NCI-H2171 (cell line): ENCODE measurements around the gene KISS1R.
A peak's percentile ranks its signal among the peaks of the same experiment; 100 is the strongest.

Experiments
- DNase-seq: peaks from one replicate; lab custom pipeline; 2025; lab: John Stamatoyannopoulos, UW

The KISS1R gene

DNA sequence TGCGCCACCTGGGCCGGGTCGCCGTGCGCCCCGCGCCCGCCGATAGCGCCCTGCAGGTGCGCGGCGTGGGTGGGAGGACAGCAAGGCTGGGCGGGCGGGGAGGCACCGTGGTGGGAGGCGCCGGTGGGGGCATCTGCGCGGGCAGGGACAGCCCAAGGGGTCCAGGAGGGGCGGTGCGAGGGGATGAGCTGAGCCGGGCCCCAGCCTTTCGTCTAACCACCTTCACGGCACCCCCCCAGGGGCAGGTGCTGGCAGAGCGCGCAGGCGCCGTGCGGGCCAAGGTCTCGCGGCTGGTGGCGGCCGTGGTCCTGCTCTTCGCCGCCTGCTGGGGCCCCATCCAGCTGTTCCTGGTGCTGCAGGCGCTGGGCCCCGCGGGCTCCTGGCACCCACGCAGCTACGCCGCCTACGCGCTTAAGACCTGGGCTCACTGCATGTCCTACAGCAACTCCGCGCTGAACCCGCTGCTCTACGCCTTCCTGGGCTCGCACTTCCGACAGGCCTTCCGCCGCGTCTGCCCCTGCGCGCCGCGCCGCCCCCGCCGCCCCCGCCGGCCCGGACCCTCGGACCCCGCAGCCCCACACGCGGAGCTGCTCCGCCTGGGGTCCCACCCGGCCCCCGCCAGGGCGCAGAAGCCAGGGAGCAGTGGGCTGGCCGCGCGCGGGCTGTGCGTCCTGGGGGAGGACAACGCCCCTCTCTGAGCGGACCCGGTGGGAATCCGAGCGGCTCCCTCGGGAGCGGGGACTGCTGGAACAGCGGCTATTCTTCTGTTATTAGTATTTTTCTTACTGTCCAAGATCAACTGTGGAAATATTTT is 3.1 kb downstream of the KISS1R start:
- peak; percentile 89 for DNase-seq

DNA sequence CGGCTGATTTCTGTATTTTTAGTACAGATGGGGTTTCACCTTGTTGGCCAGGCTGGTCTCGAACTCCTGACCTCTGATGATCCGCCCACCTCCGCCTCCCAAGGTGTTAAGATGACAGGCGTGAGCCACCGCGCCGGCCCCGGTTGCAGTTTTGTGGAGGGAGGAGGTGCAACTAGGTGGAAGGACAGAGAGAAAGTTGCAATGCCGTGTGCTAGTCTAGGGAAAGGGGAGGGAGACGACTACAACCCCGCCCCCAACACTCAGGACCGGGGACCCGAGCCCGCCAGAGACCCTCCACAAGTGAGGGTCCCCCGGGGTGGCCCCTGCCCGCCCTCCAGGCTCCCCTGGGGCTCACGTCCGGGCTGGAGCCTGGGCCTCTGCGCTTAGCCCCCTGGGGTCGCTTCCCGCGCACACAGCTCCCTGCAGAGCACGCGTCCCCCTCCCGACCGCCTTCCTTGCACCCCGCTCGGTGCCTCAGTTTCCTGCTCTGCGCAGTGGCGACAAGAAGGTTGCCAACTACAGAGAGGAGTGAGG is 7.5 kb downstream of the KISS1R start:
- no peak for DNase-seq

DNA sequence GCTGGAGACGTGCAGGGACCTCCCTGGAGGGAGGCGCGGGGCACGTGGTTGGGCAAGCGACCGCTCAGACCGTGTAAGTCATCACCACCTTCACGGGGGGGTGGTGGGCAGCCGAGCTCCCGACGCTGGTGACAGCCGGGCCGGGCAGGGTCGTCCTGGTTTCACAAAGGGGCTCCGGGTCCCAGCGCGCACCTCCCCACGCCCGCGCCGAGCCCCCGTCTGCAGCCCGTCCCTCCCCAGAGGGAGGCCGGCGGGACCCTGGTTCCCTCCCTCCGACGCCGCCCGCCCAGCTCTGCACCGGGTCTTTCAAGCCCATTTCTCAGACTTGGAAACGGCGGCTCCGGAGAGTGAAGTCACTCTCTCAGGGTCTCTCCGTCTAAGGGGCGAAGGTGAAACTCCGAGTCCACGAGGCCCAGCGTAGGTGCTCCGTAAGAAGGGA is 8.0 kb downstream of the KISS1R start:
- DNase-seq = peak; percentile 84

DNA sequence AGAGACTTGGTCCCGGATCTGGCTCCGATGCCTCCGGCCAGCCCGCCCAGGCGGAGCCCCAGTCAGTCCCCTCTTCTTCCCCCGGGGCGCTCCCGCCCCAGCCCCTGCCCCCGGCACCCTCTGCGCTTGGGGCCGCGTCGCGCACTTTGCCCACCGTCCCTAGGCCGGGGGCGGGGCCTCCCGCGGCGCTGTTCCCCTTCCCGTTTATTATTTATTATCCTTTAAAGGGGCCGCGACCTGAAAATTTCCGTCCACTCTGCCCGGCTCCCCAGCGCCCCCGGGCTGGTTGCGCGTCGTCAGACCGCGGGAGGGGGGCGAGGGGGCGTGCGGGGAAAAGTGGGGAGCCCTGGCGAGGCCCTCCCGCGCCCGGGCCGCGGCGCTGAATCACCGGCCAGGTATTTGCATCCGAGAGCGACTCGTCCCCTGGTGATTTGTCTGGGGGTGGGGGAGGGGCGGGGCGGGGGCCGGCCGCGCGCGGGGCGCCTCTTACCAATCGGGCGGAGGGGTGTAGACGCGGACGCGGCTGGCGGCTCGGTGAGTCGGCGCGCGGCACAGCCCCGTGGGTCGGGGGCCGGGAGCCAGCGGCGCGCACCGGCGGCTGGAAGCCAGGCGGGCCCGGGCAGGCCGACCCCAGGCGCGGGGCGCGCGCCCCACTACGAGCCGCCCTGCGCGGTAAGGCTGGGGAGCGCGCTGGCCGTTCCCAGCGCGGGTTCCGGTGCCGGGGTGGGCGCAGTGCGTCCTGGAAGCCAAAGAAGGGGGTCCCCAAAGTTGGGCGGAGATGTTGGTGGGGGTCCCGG is 8.6 kb downstream of the KISS1R start, which contains the start of gene ARID3A:
TSS of gene ARID3A (plus strand) at position 510 of the 797 bp plus-strand sequence. CDS start 3,494 bp downstream, outside the sequence.
- DNase-seq = peak; percentile 84

DNA sequence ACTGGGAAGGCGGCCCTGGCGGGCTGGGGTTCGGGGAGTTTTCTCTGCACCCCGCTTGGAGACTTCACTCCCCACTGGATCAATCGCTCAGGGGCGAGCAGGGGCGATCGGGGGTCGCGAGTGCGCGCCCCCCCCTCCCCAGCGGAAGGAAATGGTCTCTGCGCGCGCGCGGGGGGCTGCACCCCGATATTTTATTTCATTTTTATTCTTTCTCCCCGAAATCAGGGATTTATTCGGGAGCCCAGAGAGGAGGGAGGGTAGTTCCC is 9.1 kb downstream of the KISS1R start:
- DNase-seq = no peak

DNA sequence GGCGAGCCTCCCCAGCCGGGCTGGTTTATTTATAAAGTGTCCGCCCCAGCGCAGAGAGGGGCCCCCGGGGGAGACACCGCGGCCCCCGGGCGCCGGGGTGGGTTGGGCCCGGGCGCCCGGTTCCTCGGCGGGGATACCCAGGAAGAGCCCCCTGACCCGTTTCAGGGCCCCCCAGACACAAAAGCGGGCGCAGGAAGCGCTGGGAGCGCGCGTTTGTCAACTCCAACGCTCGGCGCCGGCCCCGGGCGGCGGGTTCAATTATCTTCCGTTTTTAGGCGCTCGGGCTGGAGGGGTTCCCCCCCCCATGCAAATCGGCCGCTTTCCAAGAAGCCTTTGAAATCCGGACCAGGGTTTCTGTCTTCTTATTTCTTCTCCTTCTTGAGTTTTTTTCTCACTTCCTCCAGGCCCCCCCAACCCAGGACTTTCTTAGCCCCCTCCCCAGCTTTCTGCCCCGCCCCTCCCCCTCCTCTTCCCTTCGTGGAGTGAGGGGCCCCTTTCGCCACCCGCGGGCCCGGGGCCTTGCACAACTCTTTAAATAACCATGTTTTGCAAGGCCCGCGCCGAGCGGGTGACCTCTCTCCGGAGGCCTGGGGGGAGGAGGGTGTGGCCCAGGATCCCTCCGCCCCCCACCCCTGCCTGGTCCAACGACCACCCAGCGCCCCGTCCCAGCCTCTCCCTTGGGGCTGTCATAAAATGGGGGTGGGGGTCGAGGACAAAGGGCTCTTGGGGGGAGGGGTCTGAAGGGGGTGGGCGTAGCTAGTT is 9.6 kb downstream of the KISS1R start:
- DNase-seq = no peak

DNA sequence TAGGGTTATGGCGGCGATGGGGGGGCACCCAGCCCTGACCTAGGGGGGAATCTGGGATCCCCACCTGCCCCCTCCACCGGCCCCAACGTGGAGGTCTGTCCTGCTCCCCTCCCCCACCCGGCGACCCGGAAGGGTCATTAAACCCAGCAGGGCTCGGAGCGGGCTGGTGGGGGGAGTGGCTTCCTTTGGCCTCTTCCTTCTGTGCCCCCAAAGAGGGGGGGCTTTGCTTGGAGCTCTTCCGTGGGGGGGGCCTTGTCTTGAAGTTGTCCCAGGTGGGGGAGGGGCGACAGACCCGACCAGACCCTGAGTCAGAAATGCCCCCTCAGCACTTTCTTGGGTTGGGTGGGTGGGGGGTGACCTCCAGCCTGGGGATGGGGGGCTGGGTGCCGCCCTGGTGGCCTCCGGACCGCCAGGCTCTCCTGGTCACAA is 10.2 kb downstream of the KISS1R start:
- DNase-seq = no peak

DNA sequence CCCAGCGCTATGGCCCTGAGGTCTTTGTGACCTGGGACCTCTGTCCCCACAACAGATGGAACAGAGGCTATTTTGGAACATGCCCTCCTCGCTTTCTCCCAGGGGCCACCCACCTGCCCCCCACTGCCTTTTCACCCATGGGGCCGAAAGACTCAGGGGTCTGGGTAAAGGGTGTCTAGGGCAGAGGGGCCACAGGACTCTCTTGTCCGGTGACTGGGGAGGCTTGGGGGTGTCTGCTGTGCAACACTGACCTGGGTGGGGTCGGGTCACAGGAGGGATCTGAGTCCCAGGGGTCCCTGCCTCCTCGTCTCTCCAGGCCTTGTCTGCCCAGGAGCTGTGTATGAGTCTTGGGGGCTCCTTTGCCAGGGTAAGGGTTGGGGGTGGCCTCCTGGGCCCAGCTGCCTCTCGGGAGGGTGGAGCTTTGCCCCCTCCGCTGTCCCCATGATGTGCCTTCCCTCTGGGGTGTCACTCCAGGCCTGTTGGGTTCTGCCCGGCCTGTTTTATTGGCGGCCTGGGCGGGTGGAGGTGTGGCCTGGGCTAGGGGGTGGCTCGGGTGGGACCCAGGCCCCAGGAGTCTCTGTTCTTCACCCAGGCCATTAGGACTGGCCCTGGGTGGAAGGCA is 10.8 kb downstream of the KISS1R start:
- no peak for DNase-seq

DNA sequence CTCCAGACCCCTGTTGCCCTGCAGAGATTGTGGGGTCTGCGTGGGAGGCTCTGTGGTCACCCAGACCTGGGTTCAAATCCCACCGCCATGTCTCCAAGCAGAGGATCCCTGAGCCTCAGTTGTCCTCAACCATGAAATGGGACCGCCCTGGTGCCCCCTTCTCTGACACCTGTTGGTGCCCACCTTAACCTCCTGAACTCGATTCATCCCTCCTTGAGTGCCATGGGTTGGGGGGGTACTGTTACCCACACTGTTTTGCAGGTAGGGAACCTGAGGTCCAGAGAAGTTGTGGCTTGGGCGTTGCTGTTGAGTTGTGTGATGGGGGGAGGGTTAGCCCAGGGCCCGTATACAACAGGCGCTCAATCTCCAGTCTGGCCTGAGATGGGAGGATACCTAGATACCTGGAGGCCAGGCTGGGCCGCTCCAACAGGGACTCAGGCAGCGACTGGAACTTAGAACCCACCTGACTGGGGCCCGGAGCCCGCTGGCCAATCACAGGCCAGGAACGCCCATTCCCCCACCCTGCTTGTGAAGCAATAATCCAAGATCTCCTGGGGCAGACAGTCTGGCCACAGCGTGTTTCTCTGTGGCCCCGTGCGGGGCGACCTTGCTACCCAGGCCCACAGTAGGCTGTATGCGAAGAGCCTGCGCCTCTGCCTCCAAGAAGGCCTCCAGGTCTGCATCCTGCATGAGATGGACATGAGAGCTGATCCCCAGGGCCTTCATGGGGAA is 11.5 kb downstream of the KISS1R start:
- DNase-seq = no peak

DNA sequence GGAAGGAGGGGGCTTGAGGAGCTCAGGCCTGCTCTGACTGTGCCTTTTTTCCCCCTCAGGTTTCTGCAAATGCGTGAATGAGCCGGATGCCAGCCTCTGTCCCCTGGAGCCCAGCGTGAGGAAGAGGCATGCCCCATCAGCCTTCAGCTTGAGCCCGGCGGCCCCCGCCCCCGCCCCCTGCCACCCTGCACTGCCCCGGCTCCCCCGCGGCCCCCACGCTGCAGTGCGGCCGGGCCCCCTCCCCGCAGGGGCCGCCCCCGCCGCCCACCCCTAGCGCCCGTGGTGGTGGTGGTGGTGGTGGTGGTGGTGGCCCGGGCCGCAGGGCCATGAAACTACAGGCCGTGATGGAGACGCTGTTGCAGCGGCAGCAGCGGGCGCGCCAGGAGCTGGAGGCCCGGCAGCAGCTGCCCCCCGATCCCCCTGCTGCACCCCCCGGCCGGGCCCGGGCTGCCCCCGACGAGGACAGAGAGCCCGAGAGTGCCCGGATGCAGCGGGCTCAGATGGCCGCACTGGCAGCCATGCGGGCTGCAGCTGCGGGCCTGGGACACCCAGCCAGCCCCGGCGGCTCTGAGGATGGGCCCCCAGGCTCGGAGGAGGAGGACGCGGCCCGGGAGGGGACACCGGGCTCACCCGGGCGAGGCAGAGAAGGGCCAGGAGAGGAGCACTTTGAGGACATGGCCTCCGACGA is 12.2 kb downstream of the KISS1R start:
- no peak for DNase-seq

DNA sequence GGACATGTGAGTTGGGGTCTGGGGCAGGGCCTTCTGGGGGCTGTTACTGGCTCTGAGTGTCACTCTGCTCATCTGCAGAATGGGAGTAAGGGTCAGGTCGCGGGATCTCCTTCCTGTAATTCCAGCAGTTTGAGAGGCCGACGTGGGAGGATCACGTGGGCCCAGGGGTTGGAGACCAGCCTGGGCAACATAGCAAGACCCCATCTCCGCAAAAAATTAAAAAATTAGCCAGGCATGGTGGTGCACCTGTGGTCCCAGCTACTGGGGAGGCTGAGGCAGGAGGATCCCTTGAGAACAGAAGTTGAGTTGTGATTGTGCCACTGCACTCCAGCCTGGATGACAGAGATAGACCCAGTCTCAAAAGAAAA is 12.7 kb downstream of the KISS1R start:
- no peak for DNase-seq

DNA sequence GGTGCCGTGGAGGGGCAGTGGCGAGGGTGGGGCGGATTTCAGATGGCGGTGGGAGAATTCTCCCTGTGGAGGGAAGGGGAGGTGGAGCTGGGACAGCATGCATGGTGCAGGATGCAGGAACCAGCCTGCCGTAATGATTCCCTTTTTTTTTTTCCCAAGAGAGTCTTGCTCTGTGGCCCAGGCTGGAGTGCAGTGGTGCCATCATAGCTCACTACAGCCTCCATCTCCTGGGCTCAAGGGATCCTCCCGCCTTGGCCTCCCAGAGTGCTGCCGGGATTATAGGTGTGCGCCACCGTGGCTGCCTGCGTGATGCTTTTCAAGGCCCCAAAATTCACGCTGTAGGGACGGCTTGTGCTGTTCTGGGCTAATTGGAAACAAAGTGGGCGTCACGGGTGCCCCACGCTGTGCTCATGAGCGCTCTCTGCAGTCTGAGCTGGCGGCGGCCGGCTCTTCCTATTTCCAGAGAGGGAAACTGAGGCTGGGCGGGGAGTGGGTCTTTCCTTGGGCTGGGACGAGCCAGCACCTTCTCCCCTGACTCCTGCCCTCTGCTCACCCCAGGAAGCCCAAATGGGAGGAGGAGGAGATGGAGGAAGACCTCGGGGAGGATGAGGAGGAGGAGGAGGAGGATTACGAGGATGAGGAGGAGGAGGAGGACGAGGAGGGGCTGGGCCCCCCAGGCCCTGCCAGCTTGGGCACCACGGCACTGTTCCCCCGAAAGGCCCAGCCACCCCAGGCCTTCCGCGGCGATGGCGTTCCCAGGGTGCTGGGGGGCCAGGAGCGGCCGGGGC is 14.9 kb downstream of the KISS1R start:
- no peak for DNase-seq

DNA sequence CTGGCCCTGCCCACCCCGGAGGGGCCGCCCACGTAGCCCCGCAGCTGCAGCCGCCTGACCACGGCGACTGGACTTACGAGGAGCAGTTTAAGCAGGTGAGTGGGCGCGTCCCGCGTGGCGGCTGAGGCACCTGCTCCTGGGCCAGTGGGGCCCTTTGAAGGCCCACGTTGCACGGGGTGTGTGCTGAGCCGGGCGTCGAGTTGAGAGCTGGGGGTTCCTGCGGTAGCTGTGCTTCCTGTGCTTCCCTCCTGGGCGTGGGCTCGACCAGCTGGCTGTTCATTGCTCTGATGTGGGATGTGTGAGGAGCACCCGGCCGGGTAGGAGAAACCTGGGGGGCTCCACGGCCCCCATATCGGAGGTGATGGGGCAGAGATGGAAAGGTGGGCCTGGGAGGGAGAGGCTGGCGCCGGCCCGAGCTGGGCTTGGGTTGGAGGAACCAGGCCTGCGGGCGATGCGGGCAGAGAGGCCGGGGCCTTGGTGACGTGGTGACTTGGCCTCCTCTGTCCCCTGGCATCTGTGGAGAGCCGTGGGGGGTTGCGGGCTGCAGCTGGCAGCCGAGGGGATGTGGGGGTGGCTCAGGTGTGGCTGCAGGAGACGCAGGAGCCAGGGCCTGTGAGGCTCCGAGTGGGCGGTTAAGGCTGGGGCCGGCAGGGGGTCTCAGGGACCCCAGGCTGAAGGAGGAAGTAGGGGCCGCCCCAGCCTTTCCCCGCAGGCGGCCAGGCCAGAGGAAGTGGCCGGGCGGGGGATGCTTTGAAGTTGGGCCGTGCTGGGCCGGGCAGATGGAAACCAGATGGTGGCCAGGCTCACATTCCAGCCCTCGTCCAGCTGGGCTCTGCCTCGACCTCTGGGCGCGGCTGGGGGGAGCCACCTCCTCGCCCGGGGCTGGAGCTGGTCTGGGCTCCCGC is 15.8 kb downstream of the KISS1R start:
- DNase-seq = no peak

DNA sequence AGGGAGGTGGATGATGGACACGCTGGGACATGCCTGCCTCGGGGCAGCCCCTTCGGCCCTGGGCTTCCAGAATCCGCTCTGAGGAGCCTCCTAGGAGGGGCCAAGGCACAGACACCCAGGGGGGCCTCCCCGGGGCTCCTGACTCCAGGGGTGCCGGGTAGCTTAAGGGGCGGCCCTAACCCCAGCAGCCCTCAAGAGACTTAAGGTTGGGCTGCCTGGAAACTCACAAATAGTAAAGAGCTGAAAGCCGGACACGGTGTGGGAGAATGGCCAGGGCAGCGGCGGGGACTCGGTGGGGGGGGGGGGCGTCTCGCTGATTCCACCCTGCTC is 16.4 kb downstream of the KISS1R start:
- no peak for DNase-seq

DNA sequence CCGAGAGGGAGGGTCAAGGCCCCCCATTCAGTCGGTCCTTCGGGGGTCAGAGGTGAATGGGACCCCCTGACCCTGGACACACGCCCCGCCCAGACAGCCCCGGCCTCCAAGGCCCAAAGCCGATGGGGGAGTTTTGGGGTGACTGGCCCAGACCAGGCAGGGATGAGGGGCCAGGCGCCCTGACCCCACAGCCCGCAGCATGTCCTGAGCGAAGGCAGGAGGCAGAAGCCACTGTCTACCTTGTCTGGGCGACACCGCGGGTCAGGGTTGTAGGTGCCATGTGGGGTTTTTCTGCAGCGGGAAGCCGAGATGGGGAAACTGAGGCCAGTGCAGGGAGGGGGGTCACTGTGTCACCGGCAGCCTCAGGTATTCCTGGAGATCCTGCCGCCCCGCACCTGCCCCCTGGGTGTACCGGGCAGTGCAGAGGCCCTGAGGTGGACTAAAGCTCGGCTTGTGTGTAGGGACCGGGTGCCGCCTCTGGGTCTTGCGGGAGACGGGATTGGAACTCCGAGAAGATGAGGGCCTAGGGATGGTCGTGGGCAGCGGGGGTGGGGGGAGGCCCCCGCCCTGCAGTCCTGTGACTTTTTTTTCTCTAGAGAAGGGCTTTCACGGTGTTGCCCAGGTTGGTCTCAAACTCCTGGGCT is 17.2 kb downstream of the KISS1R start:
- DNase-seq = no peak

DNA sequence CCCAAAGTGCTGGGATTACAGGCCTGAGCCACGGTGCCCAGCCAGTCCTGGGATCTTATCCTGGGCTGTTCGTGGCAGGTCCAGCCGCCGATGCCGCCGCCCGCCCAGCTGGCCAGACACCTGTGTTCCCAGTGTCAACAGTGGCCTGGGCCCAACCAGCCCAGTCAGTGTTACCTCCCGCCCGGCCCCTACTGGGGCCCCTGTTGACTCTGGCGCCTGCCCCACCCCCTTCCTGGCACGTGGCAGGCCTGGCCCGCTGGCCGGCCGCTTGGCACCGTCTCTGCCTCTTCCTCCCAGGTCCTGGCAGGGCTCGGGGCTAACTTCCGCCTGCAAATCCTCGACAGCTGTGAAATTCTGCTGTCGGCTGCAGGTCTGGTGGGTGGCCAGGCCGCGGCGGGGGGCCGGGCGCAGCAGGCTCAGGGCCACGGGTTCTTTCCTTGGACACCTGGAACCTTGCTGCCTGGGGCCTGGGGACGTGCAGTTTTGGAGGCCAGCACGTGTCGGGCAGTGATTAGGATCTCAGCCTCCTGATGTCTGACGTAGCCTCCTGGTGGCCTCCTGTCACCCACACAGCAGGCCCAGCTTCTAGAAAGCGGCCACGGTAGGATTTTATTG is 17.8 kb downstream of the KISS1R start:
- no peak for DNase-seq

DNA sequence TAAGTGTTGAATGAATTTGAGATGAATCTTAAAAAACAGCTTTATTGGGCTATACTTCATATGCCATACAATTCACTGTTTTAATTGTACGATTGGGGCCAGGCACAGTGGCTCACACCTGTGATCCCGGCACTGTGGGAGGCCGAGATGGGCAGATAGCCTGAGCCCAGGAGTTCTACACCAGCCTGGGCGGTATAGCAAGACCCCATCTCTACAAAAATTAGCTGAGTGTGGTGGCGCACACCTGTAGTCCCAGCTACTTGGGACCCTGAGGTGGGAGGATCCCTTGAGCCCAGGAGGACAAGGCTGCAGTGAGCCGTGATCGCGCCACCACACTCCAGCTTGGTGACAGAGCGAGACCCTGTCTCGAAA is 19.0 kb downstream of the KISS1R start:
- DNase-seq = no peak

DNA sequence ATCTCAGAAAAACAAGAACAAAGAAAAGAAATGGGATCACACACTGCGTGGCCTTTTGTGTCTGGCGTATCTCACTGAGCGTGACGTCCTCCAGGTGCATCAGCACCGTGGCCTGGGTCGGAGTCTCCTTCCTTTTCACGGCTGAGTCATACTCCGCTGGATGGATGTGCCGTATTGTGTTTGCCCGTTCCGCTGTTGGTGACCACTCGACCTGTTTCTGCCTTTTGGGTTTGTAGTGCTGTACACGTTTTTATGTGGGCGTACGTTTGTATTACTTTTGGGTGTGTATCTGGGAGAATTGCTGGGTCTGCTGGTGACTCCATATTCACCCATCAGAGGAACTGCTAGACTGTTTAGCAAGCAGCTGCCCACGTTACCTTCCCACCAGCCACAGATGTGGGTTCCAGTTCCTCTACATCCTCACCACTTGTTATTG is 20.1 kb downstream of the KISS1R start:
- DNase-seq = no peak
